ENCODE data around the gene UVSSA. TPM values are rescaled to one million over a fixed set of nuclear protein-coding genes. Genes with fewer than 3 reads are reported as not detected.

UVSSA gene
- total and polyA plus RNA-seq, 2 donors (not counting 1 experiment from before 2014, with no cell fraction given), result 4.6 to 7.6 TPM

DNA sequence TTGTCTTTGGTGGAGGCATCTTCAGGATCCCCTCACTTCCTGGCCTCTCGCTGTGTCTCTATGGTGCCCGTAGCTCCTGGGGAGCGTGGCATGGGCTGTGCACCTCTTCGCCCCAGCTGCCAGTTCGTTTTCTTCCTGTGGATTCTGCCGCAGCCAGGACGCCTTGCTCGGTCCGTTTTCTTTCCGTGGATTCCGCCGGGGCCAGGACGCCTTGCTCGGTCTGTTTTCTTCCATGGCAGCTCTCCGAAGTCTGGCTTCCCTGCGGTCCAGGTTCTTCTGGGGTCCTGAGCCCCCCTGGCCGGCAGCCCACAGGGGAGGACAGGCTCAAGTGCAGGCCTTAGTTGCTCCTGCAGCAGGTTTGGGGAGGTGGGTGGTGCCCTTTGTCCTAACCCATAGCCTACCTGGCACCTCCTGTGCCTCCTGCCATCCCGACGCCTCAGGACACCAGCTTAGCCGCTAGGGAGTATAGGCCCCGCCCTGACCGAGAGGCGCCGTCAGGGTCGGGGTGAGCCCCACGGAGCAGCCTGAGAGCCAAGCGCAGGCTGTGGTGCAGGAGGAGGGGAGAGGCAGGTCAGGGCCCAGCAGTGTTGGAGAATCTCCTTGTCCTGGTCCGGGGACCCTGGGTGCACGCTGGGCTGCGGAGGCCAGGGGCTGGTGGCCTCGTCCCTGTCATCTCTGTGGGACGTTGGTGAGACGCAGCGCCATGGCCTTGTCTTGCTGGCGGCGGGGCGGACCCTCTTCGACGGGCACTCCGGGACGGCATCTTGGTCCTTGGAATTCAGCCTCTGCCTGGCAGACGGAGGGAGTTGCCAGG lies 27.1 kb downstream of the UVSSA start:
- Histone ChIP-seq H4K20me1 (ENCODE audit: control insufficient read depth, extremely low read depth, insufficient read depth, low read length) (no peaks in the 10 kb centered on the region), H2AFZ (ENCODE audit: low read length) (no peak overlapping the region), H3K4me2 (ENCODE audit: extremely low read depth, insufficient read depth, low read length) (no peak overlapping the region), H3K79me2 (ENCODE audit: control insufficient read depth, insufficient read depth, low read length) (no peaks in the 10 kb centered on the region), H3K4me3 (replicated peaks in 1 of 4; ENCODE audit: control extremely low read depth in 1 of 4, insufficient read depth in 1 of 4, low read depth in 3 of 4, low read length in 4 of 4) (no peak overlapping the region), H3K27ac (ENCODE audit: insufficient read depth, low read length) (no peak overlapping the region), H3K36me3 (ENCODE audit: control insufficient read depth, insufficient read depth, low read length) (peaks cover 4% of the 10 kb centered on the region), H3K27me3 (ENCODE audit: control insufficient read depth, insufficient read depth, low read length) (no peaks in the 10 kb centered on the region), H3K9me3 (ENCODE audit: control insufficient read depth, insufficient read depth, low read depth, low read length) (no peaks in the 10 kb centered on the region), H3K9ac (ENCODE audit: insufficient read depth, low read length) (no peak overlapping the region), H3K4me1 (ENCODE audit: control insufficient read depth, extremely low read depth, insufficient read depth, low read length) (no peaks in the 10 kb centered on the region)
- TF ChIP-seq EZH2 (IDR thresholded peaks at IDR 0.05; ENCODE audit: low read length, missing control alignments), result no peak
- TF ChIP-seq, protein P1, sequence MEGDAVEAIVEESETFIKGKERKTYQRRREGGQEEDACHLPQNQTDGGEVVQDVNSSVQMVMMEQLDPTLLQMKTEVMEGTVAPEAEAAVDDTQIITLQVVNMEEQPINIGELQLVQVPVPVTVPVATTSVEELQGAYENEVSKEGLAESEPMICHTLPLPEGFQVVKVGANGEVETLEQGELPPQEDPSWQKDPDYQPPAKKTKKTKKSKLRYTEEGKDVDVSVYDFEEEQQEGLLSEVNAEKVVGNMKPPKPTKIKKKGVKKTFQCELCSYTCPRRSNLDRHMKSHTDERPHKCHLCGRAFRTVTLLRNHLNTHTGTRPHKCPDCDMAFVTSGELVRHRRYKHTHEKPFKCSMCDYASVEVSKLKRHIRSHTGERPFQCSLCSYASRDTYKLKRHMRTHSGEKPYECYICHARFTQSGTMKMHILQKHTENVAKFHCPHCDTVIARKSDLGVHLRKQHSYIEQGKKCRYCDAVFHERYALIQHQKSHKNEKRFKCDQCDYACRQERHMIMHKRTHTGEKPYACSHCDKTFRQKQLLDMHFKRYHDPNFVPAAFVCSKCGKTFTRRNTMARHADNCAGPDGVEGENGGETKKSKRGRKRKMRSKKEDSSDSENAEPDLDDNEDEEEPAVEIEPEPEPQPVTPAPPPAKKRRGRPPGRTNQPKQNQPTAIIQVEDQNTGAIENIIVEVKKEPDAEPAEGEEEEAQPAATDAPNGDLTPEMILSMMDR (conservative IDR thresholded peaks at IDR 0.05 in 1 of 2, IDR thresholded peaks at IDR 0.05 in 1 of 2; ENCODE audit: low read depth in 1 of 2, low read length in 2 of 2), result no peak
- DNase-seq (ENCODE audit: low read depth in 2 of 2), result no peak

GRCh38 chr4:1374706-1375045 lies 27.7 kb downstream of the UVSSA start:
- Histone ChIP-seq H3K4me3 (replicated peaks in 1 of 4; ENCODE audit: control extremely low read depth in 1 of 4, insufficient read depth in 1 of 4, low read depth in 3 of 4, low read length in 4 of 4) (no peak overlapping the region), H4K20me1 (ENCODE audit: control insufficient read depth, extremely low read depth, insufficient read depth, low read length) (no peaks in the 10 kb centered on the region), H3K9me3 (ENCODE audit: control insufficient read depth, insufficient read depth, low read depth, low read length) (no peaks in the 10 kb centered on the region), H3K79me2 (ENCODE audit: control insufficient read depth, insufficient read depth, low read length) (no peaks in the 10 kb centered on the region), H3K27me3 (ENCODE audit: control insufficient read depth, insufficient read depth, low read length) (no peaks in the 10 kb centered on the region), H3K4me1 (ENCODE audit: control insufficient read depth, extremely low read depth, insufficient read depth, low read length) (no peaks in the 10 kb centered on the region), H2AFZ (ENCODE audit: low read length) (no peak overlapping the region), H3K27ac (ENCODE audit: insufficient read depth, low read length) (no peak overlapping the region), H3K36me3 (ENCODE audit: control insufficient read depth, insufficient read depth, low read length) (peaks cover 4% of the 10 kb centered on the region), H3K9ac (ENCODE audit: insufficient read depth, low read length) (no peak overlapping the region), H3K4me2 (ENCODE audit: extremely low read depth, insufficient read depth, low read length) (no peak overlapping the region)
- no peak for DNase-seq (ENCODE audit: low read depth in 2 of 2)
- TF ChIP-seq, protein P1 (conservative IDR thresholded peaks at IDR 0.05 in 1 of 2, IDR thresholded peaks at IDR 0.05 in 1 of 2; ENCODE audit: low read depth in 1 of 2, low read length in 2 of 2), result no peak
- TF ChIP-seq EZH2 (IDR thresholded peaks at IDR 0.05; ENCODE audit: low read length, missing control alignments), result no peak

- no peak for DNase-seq (ENCODE audit: low read depth in 2 of 2)
- Histone ChIP-seq H3K27ac (ENCODE audit: insufficient read depth, low read length) (no peak overlapping the region), H2AFZ (ENCODE audit: low read length) (no peak overlapping the region), H3K9ac (ENCODE audit: insufficient read depth, low read length) (no peak overlapping the region), H3K79me2 (ENCODE audit: control insufficient read depth, insufficient read depth, low read length) (no peaks in the 10 kb centered on the region), H3K36me3 (ENCODE audit: control insufficient read depth, insufficient read depth, low read length) (peaks cover 4% of the 10 kb centered on the region), H3K9me3 (ENCODE audit: control insufficient read depth, insufficient read depth, low read depth, low read length) (no peaks in the 10 kb centered on the region), H3K4me1 (ENCODE audit: control insufficient read depth, extremely low read depth, insufficient read depth, low read length) (no peaks in the 10 kb centered on the region), H3K4me3 (replicated peaks in 1 of 4; ENCODE audit: control extremely low read depth in 1 of 4, insufficient read depth in 1 of 4, low read depth in 3 of 4, low read length in 4 of 4) (no peak overlapping the region), H3K4me2 (ENCODE audit: extremely low read depth, insufficient read depth, low read length) (no peak overlapping the region), H4K20me1 (ENCODE audit: control insufficient read depth, extremely low read depth, insufficient read depth, low read length) (no peaks in the 10 kb centered on the region), H3K27me3 (ENCODE audit: control insufficient read depth, insufficient read depth, low read length) (no peaks in the 10 kb centered on the region)
- TF ChIP-seq EZH2 (IDR thresholded peaks at IDR 0.05; ENCODE audit: low read length, missing control alignments), result no peak
- TF ChIP-seq, protein P1 (conservative IDR thresholded peaks at IDR 0.05 in 1 of 2, IDR thresholded peaks at IDR 0.05 in 1 of 2; ENCODE audit: low read depth in 1 of 2, low read length in 2 of 2), result no peak
Measured at GRCh38 chr4:1375051-1375721, 28.2 kb downstream of the UVSSA start.

Data from fibroblast of lung (primary cell).